Heart left ventricle (tissue), 16 donors: ENCODE measurements around the gene CHST6. TPM values are rescaled to one million over a fixed set of nuclear protein-coding genes. Genes with fewer than 3 reads are reported as not detected.
"Not testable (repeated sequence)": the region's sequence is repeated elsewhere in the genome, so short reads cannot be mapped to it uniquely, and the experiment has no call there.

Experiments
- ATAC-seq, 4 donors: fragments of 200-7000 bp; cut with Tn5 transposase; one replicate each; pipeline ENCODE4 v1.9.1; 2020 to 2022; ENCODE audit warnings: moderate library complexity in 4 of 4, mild to moderate bottlenecking in 3 of 4, moderate number of reproducible peaks in 1 of 4
- DNase-seq, 5 donors: peaks; one replicate each; pipeline ENCODE4 v3.0.0-alpha.2; 2020
- H3K27ac ChIP-seq, 12 donors: fragments of 200-600 bp; sonication (generic) in 4 of 12; one replicate each; pipeline versions ENCODE4 v1.5.0 to v1.8.0; 2016 to 2022; ENCODE audit warnings: mild to moderate bottlenecking in 2 of 12
- H3K27me3 ChIP-seq, 9 donors: fragments of 200-600 bp; sonication (generic) in 2 of 9; one replicate each; pipeline versions ENCODE4 v1.5.1 to v1.8.0; 2016 to 2022; ENCODE audit warnings: mild to moderate bottlenecking in 3 of 9
- H3K36me3 ChIP-seq, 9 donors: fragments of 200-600 bp; sonication (generic) in 2 of 9; one replicate each; pipeline versions ENCODE4 v1.5.0 to v1.8.0; 2018 to 2022; ENCODE audit warnings: mild to moderate bottlenecking in 2 of 9
- H3K4me1 ChIP-seq, 12 donors: fragments of 200-600 bp; sonication (generic) in 4 of 12; one replicate each; pipeline versions ENCODE4 v1.5.0 to v1.8.0; 2016 to 2022; ENCODE audit warnings: mild to moderate bottlenecking in 3 of 12
- H3K4me3 ChIP-seq, 12 donors: fragments of 200-600 bp; sonication (generic) in 4 of 12; one replicate each; pipeline versions ENCODE4 v1.5.0 to v1.8.0; 2017 to 2022; ENCODE audit warnings: mild to moderate bottlenecking in 9 of 12, moderate library complexity in 4 of 12
- H3K9me3 ChIP-seq, 12 donors: fragments of 200-600 bp; sonication (generic) in 4 of 12; one replicate each; pipeline versions ENCODE4 v1.5.0 to v1.8.0; 2016 to 2022; ENCODE audit warnings: mild to moderate bottlenecking in 1 of 12
- CTCF ChIP-seq, 12 donors: fragments of 200-600 bp; sonication (generic) in 4 of 12; IDR thresholded peaks; one replicate each; pipeline versions ENCODE4 v1.5.0 to v1.8.0; 2018 to 2022; ENCODE audit warnings: antibody characterized with exemption in 12 of 12, mild to moderate bottlenecking in 5 of 12
- POLR2A ChIP-seq, 2 donors: fragments of 450-650 bp; IDR thresholded peaks; one replicate each; pipeline ENCODE4 v1.6.1; 2017; ENCODE audit warnings: antibody characterized with exemption in 2 of 2, mild to moderate bottlenecking in 2 of 2, moderate library complexity in 2 of 2
- WGBS, 4 donors: extraction: QIAGEN DNeasy Blood & Tissue Kit in 2 of 4; methylation state at CpG; one replicate each; pipeline versions ENCODE4 v1.1.5 to v1.1.7; 2013 to 2018; 5-methylcytosine and 5-hydroxymethylcytosine counted together
- intact Hi-C, 10 donors: fragments of 100-400 bp; cut with DNase I; formaldehyde crosslinking; loops; one replicate each; pipeline versions ENCODE4 v1.11.1 to v1.14.2; 2022
- polyA plus RNA-seq, 2 donors: library from polyadenylated mRNA; stranded (reverse); fragments of 200-250 nt; gene quantifications; one replicate each; pipeline ENCODE4 v1.2.3, GENCODE V29; 2013
- total RNA-seq, 9 donors: library from RNA; depleted of rRNA in 2 of 9; stranded (reverse); fragments of >200 nt in 2 of 9; fragmentation: NEBNext Ultra II Directional in 3 of 9; extraction: Animal tissue kit (Norgen Biotek cat#: 25700) in 3 of 9; gene quantifications; one replicate each; pipeline versions ENCODE4 v1.1.0 to v1.2.4, GENCODE V29; 2016 to 2023
- donor health status: ischemic (EF 13 %, LVEDD 7.1; RV severe dilation, severe dysfunction).
- donor health status: healthy with polysubstance abuse.
- donor health status: DM: no; HTN: yes; CAD: no.
- donor health status: DM: no; HTN: no; CAD: no.
- donor health status: ischemic (EF 25% LVEDD 6.9; RV normal size, moderate dysfunction).
- donor health status: ischemic (EF 25% LVEDD 5.7; RV mildly dilated, moderate dysfunction).
- donor health status: healthy.
- donor health status: DM: yes; HTN: yes; CAD: no.
- donor health status: ischemic (EF 35%, LVEDD 5.7; RV mildly dilated, moderate dysfunction).
- donor health status: nonischemic (EF 11% LVEDD 7.7; RV severe dilation, severe dysfunction).
- donor health status: DM: yes; HTN: yes; CAD: no.
- donor health status: PGD.
- donor health status: ischemic (EF 29% LVEDD 5.4; RV normal size, mild dysfunction).
- donor health status: nonischemic (EF 23%, LVEDD 6.1; RV moderate dilation, normal function).

The CHST6 gene
- total and polyA plus RNA-seq, 11 donors = 0.32 to 1.8 (median 0.88) TPM

- DNase-seq (no peak), ATAC-seq (no peak)
- WGBS, 4 donors = 86 to 96% (median 92%) methylated on average over 11 of the region's 11 CpGs
- peaks cover 0 to 27% (median 12%) of the 10 kb centered on the region in 12 donors for H3K4me1 ChIP-seq
- H3K4me3 ChIP-seq = no peak overlapping the region
- intact Hi-C loops = no loop called here
- TF ChIP-seq CTCF (IDR thresholded peaks at IDR 0.05) = no peak
- TF ChIP-seq POLR2A (IDR thresholded peaks at IDR 0.05) = no peak
- no peak overlapping the region for H3K27ac ChIP-seq
- H3K36me3 ChIP-seq = no peaks in the 10 kb centered on the region
- H3K9me3 ChIP-seq = no peaks in the 10 kb centered on the region
- no peaks in the 10 kb centered on the region for H3K27me3 ChIP-seq
These were observed 65.4 kb downstream of the CHST6 start for GRCh38 chr16:75429621-75430403.

DNA sequence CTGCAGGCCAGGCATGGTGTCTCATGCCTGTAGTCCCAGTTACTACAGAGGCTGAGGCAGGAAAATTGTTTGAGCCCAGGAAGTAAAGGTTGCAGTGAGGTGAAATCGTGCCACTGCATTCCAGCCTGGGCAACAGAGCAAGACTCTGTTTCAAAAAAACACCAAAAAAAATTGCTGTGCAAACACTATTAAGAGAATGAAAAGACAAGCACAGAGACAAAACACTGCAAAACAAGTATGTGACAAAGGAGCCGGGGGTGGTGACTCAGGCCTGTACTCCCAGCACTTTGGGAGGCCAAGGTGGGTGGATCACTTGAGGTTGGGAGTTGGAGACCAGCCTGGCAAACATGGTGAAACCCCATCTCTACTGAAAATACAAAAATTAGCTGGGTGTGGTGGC, 68.7 kb downstream of the CHST6 start:
- ATAC-seq, H3K4me3 ChIP-seq, H3K36me3 ChIP-seq, H3K27me3 ChIP-seq, H3K9me3 ChIP-seq, DNase-seq, H3K27ac ChIP-seq, intact Hi-C loops: not testable (repeated sequence)
- peaks cover 0 to 22% (median 5%) of the 10 kb centered on the region in 12 donors for H3K4me1 ChIP-seq
- 76 to 93% (median 85%) methylated on average over 2 of the region's 2 CpGs for WGBS, 4 donors

- H3K27me3 ChIP-seq, DNase-seq, intact Hi-C loops, H3K9me3 ChIP-seq, H3K4me3 ChIP-seq, H3K36me3 ChIP-seq: not testable (repeated sequence)
- peak in 1 of 4 donors; percentile 30 for ATAC-seq
- Histone ChIP-seq H3K4me1 (peaks cover 0 to 36% (median 21%) of the 10 kb centered on the region in 12 donors), H3K27ac (peak overlapping the region in 4 of 12 donors; percentile 12 to 39 (median 28))
- 73 to 83% (median 77%) methylated on average over 18 of the region's 18 CpGs for WGBS, 4 donors
These were observed 71.0 kb downstream of the CHST6 start for GRCh38 chr16:75424105-75424762.

GRCh38 chr16:75423723-75424104, 71.5 kb downstream of the CHST6 start:
- TF ChIP-seq POLR2A (IDR thresholded peaks at IDR 0.05) (no peak), CTCF (IDR thresholded peaks at IDR 0.05) (no peak)
- Histone ChIP-seq H3K4me3 (no peak overlapping the region), H3K27ac (peak overlapping the region in 5 of 12 donors; percentile 12 to 39 (median 25)), H3K36me3 (no peaks in the 10 kb centered on the region), H3K9me3 (no peaks in the 10 kb centered on the region), H3K4me1 (peaks cover 0 to 37% (median 24%) of the 10 kb centered on the region in 12 donors), H3K27me3 (no peaks in the 10 kb centered on the region)
- DNase-seq (no peak), ATAC-seq (no peak)
- intact Hi-C loops = no loop called here
- WGBS, 4 donors = 55 to 89% (median 77%) methylated on average over 4 of the region's 4 CpGs

Other genes with a start within 250 kb of the CHST6 start
- gene BCAR1, start 243.8 kb downstream of the CHST6 start, total RNA-seq = 100 to 1,000 TPM in 1 of 9 donors, 10 to 100 TPM in 8; 51.4 to 129 (median 72.0) TPM
- gene BCAR1, start 243.8 kb downstream of the CHST6 start, polyA plus RNA-seq = 10 to 100 TPM; 54.2 to 89.2 TPM
- 10 to 100 TPM; 17.7 to 31.2 (median 24.9) TPM for gene CFDP1, start 61.9 kb downstream of the CHST6 start, total RNA-seq
- gene CFDP1, start 61.9 kb downstream of the CHST6 start, polyA plus RNA-seq = 10 to 100 TPM; 36.3 to 60.6 TPM
- 10 to 100 TPM in 4 of 9 donors, 1 to 10 TPM in 5; 7.7 to 14.6 (median 9.5) TPM for gene TMEM170A, start 30.8 kb downstream of the CHST6 start, total RNA-seq
- gene TMEM170A, start 30.8 kb downstream of the CHST6 start, polyA plus RNA-seq = 1 to 10 TPM; 4.3 to 8.2 TPM
- under 1 TPM in 6 of 9 donors, not detected in 3; 0.15 to 0.96 (median 0.44) TPM for gene CHST5, start 40.7 kb upstream of the CHST6 start, total RNA-seq
- gene CHST5, start 40.7 kb upstream of the CHST6 start, polyA plus RNA-seq = under 1 TPM; 0.18 to 0.61 TPM
- gene TMEM231, start 60.8 kb upstream of the CHST6 start, total RNA-seq = 1 to 10 TPM; 4.4 to 9.1 (median 7.1) TPM
- 1 to 10 TPM; 1.7 to 8.0 TPM for gene TMEM231, start 60.8 kb upstream of the CHST6 start, polyA plus RNA-seq
- 100 to 1,000 TPM; 145 to 256 (median 210) TPM for gene GABARAPL2, start 70.9 kb upstream of the CHST6 start, total RNA-seq
- 100 to 1,000 TPM; 141 to 235 TPM for gene GABARAPL2, start 70.9 kb upstream of the CHST6 start, polyA plus RNA-seq
- 10 to 100 TPM; 16.8 to 37.5 (median 24.1) TPM for gene ADAT1, start 127.8 kb upstream of the CHST6 start, total RNA-seq
- 10 to 100 TPM in 1 of 2 donors, 1 to 10 TPM in 1; 8.0 to 15.3 TPM for gene ADAT1, start 127.8 kb upstream of the CHST6 start, polyA plus RNA-seq
- 100 to 1,000 TPM; 111 to 152 (median 129) TPM for gene KARS1, start 152.2 kb upstream of the CHST6 start, total RNA-seq
- 100 to 1,000 TPM in 1 of 2 donors, 10 to 100 TPM in 1; 93.2 to 154 TPM for gene KARS1, start 152.2 kb upstream of the CHST6 start, polyA plus RNA-seq
- gene TERF2IP, start 152.3 kb upstream of the CHST6 start, total RNA-seq = 10 to 100 TPM; 57.0 to 76.7 (median 73.1) TPM
- 10 to 100 TPM; 52.0 to 79.2 TPM for gene TERF2IP, start 152.3 kb upstream of the CHST6 start, polyA plus RNA-seq
- gene CPHXL2, start 181.6 kb upstream of the CHST6 start, total RNA-seq = not detected
- gene CPHXL2, start 181.6 kb upstream of the CHST6 start, polyA plus RNA-seq = not detected
- not detected for gene DUXB, start 206.0 kb upstream of the CHST6 start, total RNA-seq
- gene DUXB, start 206.0 kb upstream of the CHST6 start, polyA plus RNA-seq = not detected
- not detected for gene CPHXL, start 231.0 kb upstream of the CHST6 start, total RNA-seq
- not detected for gene CPHXL, start 231.0 kb upstream of the CHST6 start, polyA plus RNA-seq